ENCODE results near the gene STARD10. TPM values are rescaled to one million over a fixed set of nuclear protein-coding genes. Genes with fewer than 3 reads are reported as not detected.
A peak's percentile ranks its signal among the peaks of the same experiment; 100 is the strongest.

The STARD10 gene
- total RNA-seq, 1 donor from 2014 or later: 38.4 TPM

DNA sequence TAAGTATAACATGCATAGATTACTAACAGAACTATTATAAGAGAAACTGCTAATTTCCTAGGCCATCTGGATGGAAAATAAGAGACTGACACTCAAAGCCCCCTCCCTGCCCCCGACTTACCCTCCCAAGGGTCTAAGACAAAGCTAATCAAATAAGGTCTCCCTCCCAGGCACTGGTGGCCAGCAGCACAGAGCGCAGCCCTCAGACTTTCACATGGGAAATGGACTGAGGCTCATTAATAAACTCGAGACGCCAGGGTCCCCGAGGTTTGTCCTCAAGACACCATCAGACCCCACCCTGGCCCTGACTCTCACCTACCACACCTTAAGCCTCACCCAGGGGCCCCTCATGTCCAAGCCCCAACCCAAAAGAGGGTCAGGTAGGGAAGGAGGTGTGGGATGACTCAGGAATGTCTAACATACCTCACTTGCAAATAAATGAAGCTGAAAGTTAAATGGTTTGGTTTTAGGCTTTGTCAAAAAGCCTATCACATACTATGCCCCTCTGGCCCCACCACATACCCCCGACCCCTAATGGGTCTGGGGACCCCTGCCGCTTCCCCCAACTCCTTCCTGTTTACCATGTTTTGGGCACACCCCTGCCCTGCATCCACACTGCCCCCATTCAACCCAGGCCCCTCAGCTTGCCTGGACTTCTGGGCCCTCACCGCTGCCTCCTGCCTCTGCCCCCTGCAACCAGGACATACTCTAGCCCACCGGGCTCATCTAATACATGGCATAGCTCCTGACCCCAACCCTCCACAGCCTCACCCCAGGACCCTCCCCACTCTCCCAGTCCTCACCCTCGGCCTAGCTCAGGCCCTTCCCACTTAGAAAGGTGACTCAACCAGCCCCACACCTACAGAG lies 53.1 kb downstream of the STARD10 start:
- H3K4me3 Mint-ChIP-seq (ENCODE audit: unreplicated experiment): peak overlapping the region; percentile 64
- Histone ChIP-seq H3K4me2 (ENCODE audit: low read length) (peak overlapping the region; percentile 4), H2AFZ (ENCODE audit: low read depth, low read length) (no peak overlapping the region), H3K9ac (ENCODE audit: low read length) (no peak overlapping the region), H3K4me3 (ENCODE audit: insufficient read depth, low read depth, low read length) (no peak overlapping the region), H4K20me1 (ENCODE audit: insufficient read depth, low read length) (peaks cover 63% of the 10 kb centered on the region), H3K4me1 (ENCODE audit: insufficient read depth, low read length) (peaks cover 43% of the 10 kb centered on the region), H3K79me2 (ENCODE audit: insufficient read depth, low read length) (peaks cover 45% of the 10 kb centered on the region), H3K27ac (ENCODE audit: low read depth, low read length) (no peak overlapping the region), H3K36me3 (ENCODE audit: insufficient read depth, low read length) (no peaks in the 10 kb centered on the region), H3K27me3 (ENCODE audit: insufficient read depth, low read length) (no peaks in the 10 kb centered on the region), H3K9me3 (ENCODE audit: insufficient read depth, low read depth, low read length) (no peaks in the 10 kb centered on the region)
- H3K4me1 Mint-ChIP-seq (ENCODE audit: low read depth, unreplicated experiment): peaks cover 47% of the 10 kb centered on the region
- FAIRE-seq (no peak), DNase-seq (ENCODE audit: low read depth) (no peak)
- no peaks in the 10 kb centered on the region for H3K9me3 Mint-ChIP-seq (ENCODE audit: unreplicated experiment)
- H3K27me3 Mint-ChIP-seq (ENCODE audit: low read depth, unreplicated experiment): peaks cover 3% of the 10 kb centered on the region
- H3K36me3 Mint-ChIP-seq (ENCODE audit: low read depth, unreplicated experiment): peaks cover 6% of the 10 kb centered on the region
- TF ChIP-seq CTCF (IDR thresholded peaks at IDR 0.05; ENCODE audit: insufficient read depth, low read depth, low read length) (no peak), EZH2 (IDR thresholded peaks at IDR 0.05; ENCODE audit: insufficient read depth, low read length) (no peak)
- H3K27ac Mint-ChIP-seq (ENCODE audit: unreplicated experiment): peak overlapping the region; percentile 51

DNA sequence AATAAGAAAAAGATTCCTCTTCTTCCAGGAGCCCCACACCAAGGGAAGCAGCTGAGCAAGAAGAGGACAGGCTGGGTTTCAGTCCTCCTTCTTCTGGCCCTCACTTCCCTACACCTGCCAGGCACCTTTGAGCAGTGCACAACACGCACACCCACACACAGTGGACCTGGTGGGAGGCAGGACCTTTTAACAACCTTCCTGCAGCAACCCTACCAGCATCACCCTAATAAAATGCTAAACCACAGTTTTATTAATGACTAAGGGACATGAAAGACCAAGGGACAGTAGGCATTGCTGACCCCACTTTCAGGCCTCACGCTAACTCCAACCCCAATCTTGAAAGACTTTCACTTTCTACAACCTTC lies 53.8 kb downstream of the STARD10 start:
- Mint-ChIP-seq H3K4me3 (ENCODE audit: unreplicated experiment) (no peak overlapping the region), H3K27ac (ENCODE audit: unreplicated experiment) (no peak overlapping the region), H3K27me3 (ENCODE audit: low read depth, unreplicated experiment) (peaks cover 3% of the 10 kb centered on the region), H3K9me3 (ENCODE audit: unreplicated experiment) (no peaks in the 10 kb centered on the region), H3K4me1 (ENCODE audit: low read depth, unreplicated experiment) (peaks cover 51% of the 10 kb centered on the region), H3K36me3 (ENCODE audit: low read depth, unreplicated experiment) (peaks cover 6% of the 10 kb centered on the region)
- Histone ChIP-seq H3K4me1 (ENCODE audit: insufficient read depth, low read length) (peaks cover 48% of the 10 kb centered on the region), H3K79me2 (ENCODE audit: insufficient read depth, low read length) (peaks cover 45% of the 10 kb centered on the region), H3K4me3 (ENCODE audit: insufficient read depth, low read depth, low read length) (no peak overlapping the region), H3K36me3 (ENCODE audit: insufficient read depth, low read length) (no peaks in the 10 kb centered on the region), H3K27me3 (ENCODE audit: insufficient read depth, low read length) (no peaks in the 10 kb centered on the region), H3K9me3 (ENCODE audit: insufficient read depth, low read depth, low read length) (no peaks in the 10 kb centered on the region), H4K20me1 (ENCODE audit: insufficient read depth, low read length) (peaks cover 63% of the 10 kb centered on the region), H3K9ac (ENCODE audit: low read length) (no peak overlapping the region), H2AFZ (ENCODE audit: low read depth, low read length) (no peak overlapping the region), H3K4me2 (ENCODE audit: low read length) (no peak overlapping the region), H3K27ac (ENCODE audit: low read depth, low read length) (no peak overlapping the region)
- no peak for FAIRE-seq
- TF ChIP-seq EZH2 (IDR thresholded peaks at IDR 0.05; ENCODE audit: insufficient read depth, low read length) (no peak), CTCF (IDR thresholded peaks at IDR 0.05; ENCODE audit: insufficient read depth, low read depth, low read length) (no peak)
- no peak for DNase-seq (ENCODE audit: low read depth)

All from astrocyte (in vitro differentiated cells and primary cell).